ENCODE results near the gene WWOX. TPM values are rescaled to one million over a fixed set of nuclear protein-coding genes. Genes with fewer than 3 reads are reported as not detected.

The WWOX gene
- total and polyA plus RNA-seq, 2 donors (not counting 1 experiment from before 2014, with no cell fraction given): 10.5 to 42.3 TPM

- Histone ChIP-seq H3K27ac (ENCODE audit: low read length in 2 of 2) (no peak overlapping the region), H3K79me2 (ENCODE audit: control insufficient read depth, insufficient read depth, low read length) (no peaks in the 10 kb centered on the region), H3K9ac (ENCODE audit: low read length) (no peak overlapping the region), H2AFZ (ENCODE audit: insufficient read depth, low read depth, low read length, poor library complexity, severe bottlenecking) (no peak overlapping the region), H3K4me3 (ENCODE audit: control extremely low read depth in 1 of 5, extremely low read depth in 1 of 5, insufficient read depth in 1 of 5, low read depth in 2 of 5, low read length in 4 of 5) (no peak overlapping the region), H3K27me3 (replicated peaks in 1 of 4; ENCODE audit: control extremely low read depth in 1 of 4, control insufficient read depth in 3 of 4, insufficient read depth in 4 of 4, low read length in 3 of 4) (no peaks in the 10 kb centered on the region), H3K4me1 (ENCODE audit: control insufficient read depth in 2 of 2, insufficient read depth in 2 of 2, low read length in 2 of 2) (no peaks in the 10 kb centered on the region), H3K9me3 (ENCODE audit: control extremely low read depth in 1 of 3, control insufficient read depth in 2 of 3, insufficient read depth in 1 of 3, low read length in 2 of 3) (peaks cover 0 to 11% (median 7%) of the 10 kb centered on the region in 3 donors), H3K36me3 (replicated peaks in 1 of 2; ENCODE audit: control extremely low read depth in 1 of 2, control insufficient read depth in 1 of 2, extremely low read depth in 1 of 2, insufficient read depth in 2 of 2, low read length in 1 of 2) (no peaks in the 10 kb centered on the region), H3K4me2 (replicated peaks; ENCODE audit: low read depth, low read length, poor library complexity, severe bottlenecking) (no peak overlapping the region), H4K20me1 (ENCODE audit: control insufficient read depth, insufficient read depth, low read length, poor library complexity, severe bottlenecking) (no peaks in the 10 kb centered on the region)
- TF ChIP-seq EZH2 (IDR thresholded peaks at IDR 0.05; ENCODE audit: borderline replicate concordance, insufficient read depth, low read depth, low read length, poor library complexity, severe bottlenecking): no peak
- TF ChIP-seq, protein P1, sequence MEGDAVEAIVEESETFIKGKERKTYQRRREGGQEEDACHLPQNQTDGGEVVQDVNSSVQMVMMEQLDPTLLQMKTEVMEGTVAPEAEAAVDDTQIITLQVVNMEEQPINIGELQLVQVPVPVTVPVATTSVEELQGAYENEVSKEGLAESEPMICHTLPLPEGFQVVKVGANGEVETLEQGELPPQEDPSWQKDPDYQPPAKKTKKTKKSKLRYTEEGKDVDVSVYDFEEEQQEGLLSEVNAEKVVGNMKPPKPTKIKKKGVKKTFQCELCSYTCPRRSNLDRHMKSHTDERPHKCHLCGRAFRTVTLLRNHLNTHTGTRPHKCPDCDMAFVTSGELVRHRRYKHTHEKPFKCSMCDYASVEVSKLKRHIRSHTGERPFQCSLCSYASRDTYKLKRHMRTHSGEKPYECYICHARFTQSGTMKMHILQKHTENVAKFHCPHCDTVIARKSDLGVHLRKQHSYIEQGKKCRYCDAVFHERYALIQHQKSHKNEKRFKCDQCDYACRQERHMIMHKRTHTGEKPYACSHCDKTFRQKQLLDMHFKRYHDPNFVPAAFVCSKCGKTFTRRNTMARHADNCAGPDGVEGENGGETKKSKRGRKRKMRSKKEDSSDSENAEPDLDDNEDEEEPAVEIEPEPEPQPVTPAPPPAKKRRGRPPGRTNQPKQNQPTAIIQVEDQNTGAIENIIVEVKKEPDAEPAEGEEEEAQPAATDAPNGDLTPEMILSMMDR (IDR thresholded peaks at IDR 0.05): no peak
- no peak overlapping the region for H3K4me3 Mint-ChIP-seq
- no peaks in the 10 kb centered on the region for H3K4me1 Mint-ChIP-seq
- H3K9me3 Mint-ChIP-seq (ENCODE audit: insufficient read depth): peaks cover 5% of the 10 kb centered on the region
- POLR2A ChIA-PET: no interaction called here
- DNase-seq: no peak
- CTCF ChIA-PET: interaction anchor here (1.4 kb wide), 1 partner anchor 20 kb away, joined by 3 read pairs; no protein-coding TSS in a partner anchor
- no peak overlapping the region for H3K27ac Mint-ChIP-seq
- no peak for ATAC-seq (ENCODE audit: low read depth)
- intact Hi-C loops (cut with micrococcal nuclease): no loop called here
- no peaks in the 10 kb centered on the region for H3K27me3 Mint-ChIP-seq
Observed at GRCh38 chr16:78416400-78416799, 316.9 kb downstream of the WWOX start.

DNA sequence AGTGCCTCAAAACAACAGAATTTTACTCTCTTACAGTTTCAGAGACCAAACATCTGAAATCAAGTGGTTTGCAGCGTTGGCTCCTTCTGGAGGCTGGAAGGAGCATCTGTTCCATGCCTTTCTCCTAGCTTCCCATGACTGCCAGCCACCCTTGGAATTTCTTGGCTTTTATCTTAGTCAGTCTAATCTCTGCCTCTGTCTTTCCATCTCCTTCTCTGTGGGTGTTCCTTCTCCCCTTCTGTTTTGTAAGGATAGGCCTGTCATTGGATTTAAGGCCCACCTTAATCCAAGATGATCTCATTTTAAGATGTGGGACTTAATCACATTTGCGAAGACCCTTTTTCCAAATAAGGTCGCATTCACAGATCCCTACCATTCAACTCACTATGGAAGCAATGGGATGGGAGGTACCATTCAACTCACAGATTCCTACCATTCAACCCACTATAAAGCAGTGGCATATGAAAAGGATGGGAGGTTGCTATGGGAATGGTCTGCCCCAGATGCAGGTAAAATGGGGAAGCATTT is 321.8 kb downstream of the WWOX start:
- Histone ChIP-seq H3K4me3 (ENCODE audit: control extremely low read depth in 1 of 5, extremely low read depth in 1 of 5, insufficient read depth in 1 of 5, low read depth in 2 of 5, low read length in 4 of 5) (no peak overlapping the region), H3K27me3 (replicated peaks in 1 of 4; ENCODE audit: control extremely low read depth in 1 of 4, control insufficient read depth in 3 of 4, insufficient read depth in 4 of 4, low read length in 3 of 4) (no peaks in the 10 kb centered on the region), H2AFZ (ENCODE audit: insufficient read depth, low read depth, low read length, poor library complexity, severe bottlenecking) (no peak overlapping the region), H3K79me2 (ENCODE audit: control insufficient read depth, insufficient read depth, low read length) (no peaks in the 10 kb centered on the region), H3K36me3 (replicated peaks in 1 of 2; ENCODE audit: control extremely low read depth in 1 of 2, control insufficient read depth in 1 of 2, extremely low read depth in 1 of 2, insufficient read depth in 2 of 2, low read length in 1 of 2) (no peaks in the 10 kb centered on the region), H3K4me2 (replicated peaks; ENCODE audit: low read depth, low read length, poor library complexity, severe bottlenecking) (no peak overlapping the region), H3K4me1 (ENCODE audit: control insufficient read depth in 2 of 2, insufficient read depth in 2 of 2, low read length in 2 of 2) (no peaks in the 10 kb centered on the region), H4K20me1 (ENCODE audit: control insufficient read depth, insufficient read depth, low read length, poor library complexity, severe bottlenecking) (no peaks in the 10 kb centered on the region), H3K9me3 (ENCODE audit: control extremely low read depth in 1 of 3, control insufficient read depth in 2 of 3, insufficient read depth in 1 of 3, low read length in 2 of 3) (no peaks in the 10 kb centered on the region), H3K27ac (ENCODE audit: low read length in 2 of 2) (no peak overlapping the region), H3K9ac (ENCODE audit: low read length) (no peak overlapping the region)
- no peaks in the 10 kb centered on the region for H3K27me3 Mint-ChIP-seq
- ATAC-seq (ENCODE audit: low read depth) (no peak), DNase-seq (no peak)
- intact Hi-C loops (cut with micrococcal nuclease): no loop called here
- WGBS (ENCODE audit: insufficient coverage): no CpG with 5 or more reads among the region's 3 CpGs
- H3K4me3 Mint-ChIP-seq: no peak overlapping the region
- H3K27ac Mint-ChIP-seq: no peak overlapping the region
- ChIA-PET CTCF (no interaction called here), POLR2A (no interaction called here)
- TF ChIP-seq, protein P1 (IDR thresholded peaks at IDR 0.05): no peak
- TF ChIP-seq EZH2 (IDR thresholded peaks at IDR 0.05; ENCODE audit: borderline replicate concordance, insufficient read depth, low read depth, low read length, poor library complexity, severe bottlenecking): no peak
- no peaks in the 10 kb centered on the region for H3K4me1 Mint-ChIP-seq
- H3K9me3 Mint-ChIP-seq (ENCODE audit: insufficient read depth): no peaks in the 10 kb centered on the region
